K562 (cell line): ENCODE measurements around the gene LNX2. TPM values are rescaled to one million over a fixed set of nuclear protein-coding genes. Genes with fewer than 3 reads are reported as not detected.

Experiments
- ATAC-seq: fragments of 200-7000 bp; cut with Tn5 transposase; 3 replicates; pipeline ENCODE4 v1.9.1; 2020; ENCODE audit warnings: moderate library complexity
- BruUV-seq: library from RNA; stranded (reverse); fragments of 400-500 nt; replicated peaks from 2 replicates; lab custom pipeline; 2021; lab: Mats Ljungman, UMichigan
- CTCF ChIA-PET: fragments of 300-600 bp; formaldehyde crosslinking; extraction: SDS; loops from one replicate; lab custom pipeline; 2021; ENCODE audit warnings: low intra/inter-chr PET ratio; lab: Yijun Ruan, JAX
- POLR2A ChIA-PET: fragments of 300-600, 350-650 bp; sonication (Branson Sonifier 250); formaldehyde crosslinking; extraction: SDS; loops from one replicate; lab custom pipeline; 2021; ENCODE audit warnings: antibody characterized with exemption, inconsistent platforms; lab: Yijun Ruan, JAX
- DNase-seq, 4 experiments: peaks; one replicate each; pipeline versions ENCODE4 v3.0.0 to v3.0.0-alpha.2; 2011 to 2018; ENCODE audit warnings: low spot score in 3 of 4, mixed read lengths in 3 of 4; ENCODE audit errors: extremely low read depth in 1 of 4
- FAIRE-seq: peaks from 2 replicates; lab custom pipeline; 2011; peaks lifted over from hg19 to GRCh38; lab: Jason Lieb, UNC
- H2AFZ ChIP-seq: 2 replicates; pipeline ENCODE4 v1.6.0; 2011; ENCODE audit warnings: low read depth, low read length, control low read depth, inconsistent platforms
- H3K27ac ChIP-seq: fragments of 200-600 bp; 3 replicates; pipeline ENCODE4 v1.8.0; 2011; ENCODE audit warnings: low read depth, mild to moderate bottlenecking, control low read depth, inconsistent platforms, low read length, moderate library complexity, mixed read lengths; ENCODE audit errors: extremely low read depth
- H3K27me3 ChIP-seq, 2 experiments: fragments of 300-600 bp in 1 of 2; 2 replicates in 1 of 2; 3 replicates in 1 of 2; pipeline versions ENCODE4 v1.6.0 to v1.8.0; 2011; ENCODE audit warnings: inconsistent platforms in 2 of 2, low read length in 2 of 2, mild to moderate bottlenecking in 1 of 2, mixed read lengths in 1 of 2, moderate library complexity in 1 of 2; ENCODE audit not compliant: control insufficient read depth in 2 of 2, insufficient read depth in 2 of 2
- H3K36me3 ChIP-seq: fragments of 300-600 bp; 3 replicates; pipeline ENCODE4 v1.8.0; 2011; ENCODE audit warnings: mild to moderate bottlenecking, low read length, inconsistent platforms; ENCODE audit not compliant: control insufficient read depth, insufficient read depth
- H3K4me1 ChIP-seq, 2 experiments: fragments of 200-600 bp in 1 of 2; replicated peaks in 1 of 2; 2 replicates in 1 of 2; 3 replicates in 1 of 2; pipeline versions ENCODE4 v1.5.1 to v1.8.0; 2011; ENCODE audit warnings: inconsistent platforms in 2 of 2, low read length in 2 of 2, mild to moderate bottlenecking in 1 of 2, mixed read lengths in 1 of 2, moderate library complexity in 1 of 2; ENCODE audit not compliant: control insufficient read depth in 2 of 2, insufficient read depth in 2 of 2
- H3K4me2 ChIP-seq: 2 replicates; pipeline ENCODE4 v1.6.1; 2011; ENCODE audit warnings: low read length, control low read depth, inconsistent platforms, mixed read lengths; ENCODE audit not compliant: insufficient read depth
- H3K4me3 ChIP-seq: fragments of 200-600 bp; sonication (generic), shearing (Covaris generic); 2 replicates; pipeline ENCODE4 v1.5.1; 2016; ENCODE audit warnings: control low read depth, inconsistent platforms
- H3K79me2 ChIP-seq: fragments of 200-600 bp; 3 replicates; pipeline ENCODE4 v1.8.0; 2011; ENCODE audit warnings: low read length, inconsistent platforms; ENCODE audit not compliant: control insufficient read depth, insufficient read depth
- H3K9ac ChIP-seq, 2 experiments: 2 replicates each; pipeline versions ENCODE4 v1.6.0 to v1.6.1; 2011; ENCODE audit warnings: low read depth in 2 of 2, low read length in 2 of 2, control low read depth in 1 of 2, inconsistent platforms in 1 of 2, mild to moderate bottlenecking in 1 of 2, mixed read lengths in 1 of 2; ENCODE audit not compliant: insufficient read depth in 1 of 2
- H3K9me1 ChIP-seq: one replicate; pipeline ENCODE4 v1.6.0; 2011; ENCODE audit warnings: inconsistent platforms, mild to moderate bottlenecking, low read length, moderate library complexity; ENCODE audit not compliant: control insufficient read depth, insufficient read depth
- H3K9me3 ChIP-seq: replicated peaks from 2 replicates; pipeline ENCODE4 v1.5.1; 2011; ENCODE audit warnings: low read depth, low read length, inconsistent platforms; ENCODE audit not compliant: control insufficient read depth, insufficient read depth
- H4K20me1 ChIP-seq: replicated peaks from 2 replicates; pipeline ENCODE4 v1.6.1; 2011; ENCODE audit warnings: low read length, inconsistent platforms, mixed read lengths; ENCODE audit not compliant: control insufficient read depth, insufficient read depth
- BRD4 ChIP-seq: fragments of 200-600 bp; sonication (generic); IDR thresholded peaks from 2 replicates; pipeline ENCODE4 v1.6.1; 2017; ENCODE audit warnings: inconsistent platforms
- CBFA2T2 ChIP-seq: fragments of 450-650 bp; conservative IDR thresholded peaks from 2 replicates; pipeline ENCODE4 v1.6.1; 2017; ENCODE audit warnings: mild to moderate bottlenecking
- HCFC1 ChIP-seq: IDR thresholded peaks from 2 replicates; pipeline ENCODE4 v1.6.1; 2012; ENCODE audit warnings: low read depth, low read length, improper control_type of control experiment
- HSF4 ChIP-seq: fragments of 250-450 bp; sonication (Bioruptor Pico); IDR thresholded peaks from 2 replicates; pipeline ENCODE4 v2.1.2; 2022; ENCODE audit warnings: mild to moderate bottlenecking, moderate library complexity, borderline replicate concordance
- LCOR ChIP-seq: sonication (generic); formaldehyde crosslinking; IDR thresholded peaks from 2 replicates; pipeline ENCODE4 v1.8.0; 2022; ENCODE audit warnings: mild to moderate bottlenecking, missing genetic modification reagents
- PHB ChIP-seq: fragments of 250-450 bp; sonication (Bioruptor Pico); IDR thresholded peaks from 2 replicates; pipeline ENCODE4 v1.5.0; 2021
- PHF21A ChIP-seq: fragments of 450-650 bp; IDR thresholded peaks from 2 replicates; pipeline ENCODE4 v1.6.1; 2017; ENCODE audit warnings: low read depth, borderline replicate concordance
- SPI1 ChIP-seq: IDR thresholded peaks from 2 replicates; pipeline ENCODE4 v1.6.1; 2011; ENCODE audit warnings: low read depth, low read length, control low read depth, borderline replicate concordance
- ZBTB12 ChIP-seq: fragments of 250-450 bp; sonication (Bioruptor Pico); IDR thresholded peaks from 2 replicates; pipeline ENCODE4 v1.4.0; 2020
- ZNF175 ChIP-seq: fragments of 200-800 bp; sonication (Bioruptor generic); IDR thresholded peaks from 2 replicates; pipeline ENCODE4 v1.6.1; 2016; ENCODE audit warnings: low read depth, mild to moderate bottlenecking, missing genetic modification characterization, missing compliant biosample characterization
- ZNF224 ChIP-seq: sonication (generic); formaldehyde crosslinking; IDR thresholded peaks from 2 replicates; pipeline ENCODE4 v1.8.0; 2022; ENCODE audit warnings: mild to moderate bottlenecking, missing genetic modification reagents
- ZNF316 ChIP-seq: fragments of 450-650 bp; IDR thresholded peaks from 2 replicates; pipeline ENCODE4 v1.6.1; 2016
- ZNF41 ChIP-seq: fragments of 250-450 bp; sonication (Bioruptor Pico); conservative IDR thresholded peaks from 2 replicates; pipeline ENCODE4 v1.4.0; 2020; ENCODE audit warnings: mild to moderate bottlenecking
- ZNF561 ChIP-seq: fragments of 450-650 bp; formaldehyde crosslinking; conservative IDR thresholded peaks from 2 replicates; pipeline ENCODE4 v1.4.0; 2020; ENCODE audit warnings: mild to moderate bottlenecking, moderate library complexity
- ZNF668 ChIP-seq: fragments of 250-450 bp; sonication (Bioruptor Pico); IDR thresholded peaks from 2 replicates; pipeline ENCODE4 v1.8.0; 2022; ENCODE audit warnings: mild to moderate bottlenecking, inconsistent platforms
- WGBS: fragments of 100-300 bp; shearing (Covaris generic); methylation state at CpG from one replicate; pipeline ENCODE4 v1.1.6; 2016; ENCODE audit warnings: low coverage, mixed read lengths; ENCODE audit not compliant: insufficient coverage; ENCODE audit errors: missing lambda C conversion rate; 5-methylcytosine and 5-hydroxymethylcytosine counted together
- in situ Hi-C: fragments of 300-500 bp; cut with MboI; formaldehyde crosslinking; loops from 4 replicates; pipeline ENCODE4 v1.15.0; 2018; ENCODE audit warnings: inconsistent platforms, mixed read lengths
- intact Hi-C: fragments of 100-400 bp; cut with micrococcal nuclease; formaldehyde crosslinking; loops from 2 replicates; pipeline ENCODE4 v1.14.2; 2022
- polyA plus RNA-seq, 8 experiments: library from polyadenylated mRNA; depleted of rRNA in 4 of 8; stranded (reverse) in 5 of 8; unstranded in 3 of 8; fragments of >200 nt; fragmentation: Nextera tagmentation in 2 of 8; fragmentation: Illumina TruSeq in 1 of 8; extraction: Ambion mirVana in 2 of 8; extraction: Trizol in 1 of 8; gene quantifications; 2 replicates each; pipeline versions ENCODE4 v1.2.1 to v1.2.3, GENCODE V29; 2011 to 2014; ENCODE audit warnings: inconsistent platforms in 1 of 8, missing spikeins in 1 of 8
- total RNA-seq, 7 experiments: library from RNA; depleted of rRNA in 6 of 7; stranded (reverse); fragments of >200 nt in 6 of 7; fragmentation: Illumina TruSeq in 2 of 7; extraction: Trizol in 2 of 7; gene quantifications; 2 replicates each; pipeline versions ENCODE4 v1.2.1 to v1.2.3, GENCODE V29; 2011 to 2021; ENCODE audit warnings: low replicate concordance in 1 of 7

LNX2 gene
- total and polyA plus RNA-seq, 9 of the 15 experiments (the other 6 are each of a cell fraction or from before 2014, with no cell fraction given) = 1.5 to 5.5 (median 4.0) TPM

- ATAC-seq (no peak), FAIRE-seq (no peak), DNase-seq (no peak)
- TF ChIP-seq ZNF41 (CRISPR knock-in tag) (no peak), PHB (CRISPR knock-in tag) (no peak), ZNF224 (CRISPR knock-in tag) (no peak), PHF21A (no peak), LCOR (CRISPR knock-in tag) (no peak)
- Histone ChIP-seq H3K79me2 (peaks cover 13% of the 10 kb centered on the region; the same call in 2 of the 3 replicates), H4K20me1 (no peaks in the 10 kb centered on the region), H3K4me2 (no peak overlapping the region), H3K27ac (no peak overlapping the region), H3K9ac (no peak overlapping the region), H3K9me1 (no peaks in the 10 kb centered on the region), H2AFZ (no peak overlapping the region), H3K4me1 (peaks cover 0 to 3% of the 10 kb centered on the region in 2 experiments; a peak in 2 of 5 replicates), H3K36me3 (peaks cover 8% of the 10 kb centered on the region; the same call in 1 of the 3 replicates), H3K4me3 (no peak overlapping the region), H3K27me3 (no peaks in the 10 kb centered on the region), H3K9me3 (no peaks in the 10 kb centered on the region)
- POLR2A ChIA-PET = no interaction called here
- CTCF ChIA-PET = interaction anchor here (0.7 kb wide), 1 partner anchor 264 kb away, joined by 3 read pairs; no protein-coding TSS in a partner anchor
- intact Hi-C loops = no loop called here
- BruUV-seq = no TSS peak
- in situ Hi-C loops = no loop called here
- 100% methylated on average over 1 of the region's 1 CpG for WGBS
Observed at GRCh38 chr13:27637289-27637626, 16.9 kb upstream of the LNX2 start.

GRCh38 chr13:27636589-27637288 lies 16.4 kb upstream of the LNX2 start:
- Histone ChIP-seq H3K9ac (no peak overlapping the region), H3K36me3 (peaks cover 14% of the 10 kb centered on the region; the same call in 1 of the 3 replicates), H3K27me3 (no peaks in the 10 kb centered on the region), H3K79me2 (peaks cover 13% of the 10 kb centered on the region; the same call in 2 of the 3 replicates), H3K4me2 (no peak overlapping the region), H4K20me1 (no peaks in the 10 kb centered on the region), H3K4me3 (no peak overlapping the region)
- in situ Hi-C loops = no loop called here
- FAIRE-seq = no peak
- CTCF ChIA-PET = interaction anchor here (0.7 kb wide), 1 partner anchor 264 kb away, joined by 3 read pairs; no protein-coding TSS in a partner anchor
- 66% methylated on average over 6 of the region's 6 CpGs for WGBS
- POLR2A ChIA-PET = no interaction called here
- ATAC-seq = no peak
- no peak for DNase-seq
- TF ChIP-seq HSF4 (no peak), HCFC1 (no peak), SPI1 (no peak), ZBTB12 (CRISPR knock-in tag) (no peak), ZNF175 (CRISPR knock-in tag) (no peak), ZNF668 (CRISPR knock-in tag) (no peak), ZNF561 (CRISPR knock-in tag) (no peak), CBFA2T2 (no peak), PHF21A (no peak), ZNF316 (no peak), BRD4 (no peak)
- TF ChIP-seq, all 486 proteins: peak for 0
- H3K9me3 ChIP-seq = no peaks in the 10 kb centered on the region
- intact Hi-C loops = no loop called here
- H3K4me1 ChIP-seq = peaks cover 0 to 3% of the 10 kb centered on the region in 2 experiments; a peak in 2 of 5 replicates
- no peak overlapping the region for H3K27ac ChIP-seq
- peaks cover 4% of the 10 kb centered on the region for H3K9me1 ChIP-seq
- H2AFZ ChIP-seq = no peak overlapping the region
- no TSS peak for BruUV-seq
